HG02623 (cell line): ENCODE results near the gene SLC49A3.

Source experiments
- ATAC-seq: cut with Tn5 transposase; IDR thresholded peaks from one replicate; pipeline ENCODE4 v1.9.1; 2021; ENCODE audit warnings: moderate library complexity; ENCODE audit not compliant: unreplicated experiment

The SLC49A3 gene

GRCh38 chr4:666822-667544, 22.0 kb downstream of the SLC49A3 start:
- no peak for ATAC-seq

GRCh38 chr4:666436-666810, 22.5 kb downstream of the SLC49A3 start:
- no peak for ATAC-seq

- ATAC-seq = no peak
Observed at GRCh38 chr4:665751-666435, 23.1 kb downstream of the SLC49A3 start.

DNA sequence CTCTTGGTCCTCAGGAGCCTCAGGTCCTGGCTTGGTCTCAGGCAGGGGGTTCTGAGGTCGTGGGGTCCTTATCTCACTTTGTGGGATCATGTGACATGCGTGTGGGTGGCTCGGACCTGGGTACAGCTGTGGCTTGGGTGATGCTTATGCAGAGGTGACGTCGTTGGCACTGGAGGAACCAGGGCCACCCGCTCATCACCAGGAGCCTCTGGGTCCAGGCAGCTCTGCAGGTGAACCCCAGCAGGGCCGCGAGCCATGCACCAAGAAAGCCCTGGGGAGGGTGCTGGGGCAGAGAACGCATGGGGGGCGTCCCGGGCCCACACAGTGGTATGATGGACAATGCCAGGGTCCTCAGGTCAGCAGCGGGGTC, 23.6 kb downstream of the SLC49A3 start:
- no peak for ATAC-seq

- ATAC-seq = no peak
Observed at GRCh38 chr4:664713-665231, 24.2 kb downstream of the SLC49A3 start.

DNA sequence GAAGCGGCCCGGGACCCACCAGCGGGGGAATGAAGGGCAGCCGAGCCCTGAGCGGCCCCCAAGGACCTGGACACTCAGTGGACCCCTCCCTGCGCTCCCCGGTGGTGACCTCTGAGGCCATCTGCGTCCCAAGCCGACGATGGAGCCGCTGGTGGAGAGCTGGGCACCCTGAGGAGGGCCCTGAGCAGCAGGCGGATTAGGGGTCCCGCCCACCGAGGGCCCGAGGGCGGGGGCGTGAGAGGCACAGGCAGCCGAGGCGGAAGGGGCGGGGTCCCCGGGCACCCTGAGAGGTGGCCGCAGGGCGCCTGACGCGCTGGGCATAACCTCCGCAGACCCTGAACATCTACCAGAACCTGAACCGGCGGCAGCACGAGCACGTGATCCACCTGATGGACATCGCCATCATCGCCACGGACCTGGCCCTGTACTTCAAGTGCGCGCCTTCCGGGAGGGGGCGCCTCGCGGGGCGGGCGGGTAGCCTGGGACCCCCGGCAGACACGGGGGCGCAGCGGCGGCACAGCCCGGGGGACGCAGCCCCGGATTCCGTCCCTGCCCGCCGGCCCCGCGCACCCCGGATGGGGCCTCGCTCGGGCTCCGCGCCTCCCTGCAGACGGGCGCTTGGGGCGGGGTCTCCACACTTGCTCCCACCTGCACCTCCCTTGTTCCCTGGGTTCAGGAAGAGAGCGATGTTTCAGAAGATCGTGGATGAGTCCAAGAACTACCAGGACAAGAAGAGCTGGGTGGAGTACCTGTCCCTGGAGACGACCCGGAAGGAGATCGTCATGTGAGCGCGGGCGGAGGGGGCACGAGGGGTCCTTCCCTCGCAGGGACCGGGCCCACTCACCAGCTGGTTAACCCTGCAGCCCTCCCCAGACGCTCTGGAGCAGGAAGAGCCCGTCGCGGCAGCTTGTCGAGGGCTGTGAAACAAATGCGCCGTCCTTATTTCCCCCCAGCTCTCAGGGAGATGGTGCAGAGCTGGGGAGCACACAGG, 25.2 kb downstream of the SLC49A3 start:
- no peak for ATAC-seq

DNA sequence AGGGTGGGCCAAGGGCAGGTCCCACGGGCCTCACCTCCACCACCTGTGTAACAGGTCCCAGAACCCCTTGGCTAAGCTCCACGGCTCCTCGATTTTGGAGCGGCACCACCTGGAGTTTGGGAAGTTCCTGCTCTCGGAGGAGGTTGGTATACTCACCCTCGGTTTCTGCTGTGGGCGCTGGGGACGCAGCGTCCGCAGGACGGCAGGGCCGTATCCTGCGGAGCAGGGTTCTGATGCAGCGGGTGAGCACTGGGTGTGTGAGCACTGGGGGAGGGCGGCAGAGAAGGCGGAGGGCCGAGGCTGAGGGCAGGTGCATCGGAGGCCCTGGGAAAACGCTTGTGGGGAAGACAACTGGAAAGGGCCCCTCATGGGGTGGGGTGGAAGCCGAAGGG, 25.9 kb downstream of the SLC49A3 start:
- ATAC-seq = no peak

DNA sequence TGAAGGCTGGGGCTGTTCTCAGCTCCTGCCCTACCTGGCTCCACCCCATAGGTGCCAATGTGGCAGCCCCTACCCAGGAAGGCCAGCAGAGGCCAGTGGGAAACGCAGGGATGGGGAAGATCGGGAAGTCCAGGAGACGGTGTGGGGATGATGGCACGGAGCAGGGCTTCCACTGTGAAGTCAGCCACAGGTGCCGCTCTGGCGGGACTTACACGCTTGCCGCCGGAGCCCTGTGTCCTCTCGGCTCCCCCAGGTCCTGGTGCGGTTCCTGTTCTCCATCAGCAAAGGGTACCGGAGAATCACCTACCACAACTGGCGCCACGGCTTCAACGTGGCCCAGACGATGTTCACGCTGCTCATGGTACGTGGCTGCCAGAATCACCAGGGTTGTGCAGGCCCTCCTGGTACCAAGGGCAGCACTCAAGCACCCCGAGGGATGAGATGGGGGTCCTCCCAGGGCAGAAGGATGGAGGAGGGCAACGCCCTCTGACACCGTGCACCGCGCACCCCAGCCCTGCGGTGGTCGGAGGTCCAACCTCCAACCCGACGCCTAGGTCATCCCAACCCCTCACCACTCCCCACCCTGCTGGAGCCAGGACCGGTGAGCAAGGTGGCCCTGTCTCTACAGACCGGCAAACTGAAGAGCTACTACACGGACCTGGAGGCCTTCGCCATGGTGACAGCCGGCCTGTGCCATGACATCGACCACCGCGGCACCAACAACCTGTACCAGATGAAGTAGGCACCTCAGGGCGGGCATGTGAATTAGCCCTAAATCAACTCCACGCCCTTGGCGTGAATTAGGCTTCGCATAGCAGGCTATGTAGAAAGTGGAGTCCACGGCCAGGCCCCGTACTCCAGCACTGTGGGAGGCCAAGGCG, 26.8 kb downstream of the SLC49A3 start:
- no peak for ATAC-seq

DNA sequence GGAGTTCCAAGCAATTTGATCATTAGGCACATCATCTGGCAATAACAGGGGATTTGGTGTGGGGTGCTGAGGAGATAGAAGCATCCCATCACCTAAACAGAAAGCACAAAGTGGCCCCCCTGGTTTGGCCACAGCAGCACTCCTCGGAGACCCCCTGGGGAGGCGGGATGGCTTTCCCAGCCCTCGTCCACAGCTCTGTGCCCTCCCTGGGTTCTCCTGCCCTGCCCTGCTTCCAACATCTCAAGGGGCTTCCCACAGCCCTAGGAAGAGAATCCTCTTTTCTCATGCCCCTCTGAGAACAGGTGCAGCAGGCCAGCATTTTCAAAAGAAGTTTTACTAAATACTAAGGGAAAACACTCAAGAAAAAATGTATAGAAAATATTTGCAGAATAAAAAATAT, 27.7 kb downstream of the SLC49A3 start:
- no peak for ATAC-seq

DNA sequence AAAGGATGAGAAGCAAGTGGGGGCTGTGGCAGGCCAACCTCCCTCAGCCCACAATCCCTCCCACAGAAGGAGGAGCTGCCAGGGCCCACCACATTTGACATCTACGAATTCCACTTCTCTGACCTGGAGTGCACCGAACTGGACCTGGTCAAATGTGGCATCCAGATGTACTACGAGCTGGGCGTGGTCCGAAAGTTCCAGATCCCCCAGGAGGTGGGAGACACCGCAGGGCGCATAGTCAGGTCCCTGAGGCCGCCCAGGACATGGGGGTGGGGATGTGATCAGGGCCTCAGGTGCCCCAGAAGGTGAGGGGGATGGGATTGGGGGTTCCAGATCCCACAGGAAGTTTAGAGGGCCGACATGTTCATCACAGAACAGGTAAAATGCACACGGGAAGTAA, 28.6 kb downstream of the SLC49A3 start:
- no peak for ATAC-seq

- no peak for ATAC-seq
Observed at GRCh38 chr4:659851-660250, 29.1 kb downstream of the SLC49A3 start.

GRCh38 chr4:658681-659667, 30.0 kb downstream of the SLC49A3 start:
- no peak for ATAC-seq

GRCh38 chr4:657834-658667, 30.9 kb downstream of the SLC49A3 start:
- no peak for ATAC-seq

GRCh38 chr4:657338-657833, 31.6 kb downstream of the SLC49A3 start:
- no peak for ATAC-seq

GRCh38 chr4:656436-657337, 32.3 kb downstream of the SLC49A3 start:
- no peak for ATAC-seq

GRCh38 chr4:655464-656151, 33.3 kb downstream of the SLC49A3 start:
- ATAC-seq = no peak
